Measurements from ENCODE around the gene PIK3C2A.

Gene PIK3C2A

DNA sequence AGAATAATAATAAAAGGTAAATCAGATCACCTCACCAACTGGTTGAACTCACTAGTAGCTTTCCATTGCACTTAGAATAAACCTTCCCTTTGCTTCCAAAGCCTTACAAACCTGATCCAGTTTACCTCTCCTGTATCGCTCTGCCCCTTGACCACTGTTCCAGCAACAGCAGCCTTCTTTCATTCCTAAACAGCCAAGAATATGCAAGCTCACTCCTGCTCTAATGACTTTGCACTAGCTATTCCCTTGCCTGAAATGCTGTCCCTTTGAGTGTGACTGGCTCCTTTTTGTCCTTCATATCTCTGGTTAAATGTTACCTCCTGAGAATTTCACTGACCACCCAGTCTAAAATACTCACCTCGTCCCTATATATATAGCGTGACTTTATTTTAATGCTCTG is 9.6 kb upstream of the PIK3C2A start:
- CTCF ChIA-PET = interaction anchor here (1.2 to 6.4 kb wide), 4 partner anchors 11 to 166 kb away, joined by 3 to 43 read pairs (median 4); no protein-coding TSS in a partner anchor
- POLR2A ChIA-PET = interaction anchor here (0.9 kb wide), 1 partner anchor 10 kb away, joined by 3 read pairs; the partner anchor contains the start of gene PIK3C2A
- DNase-seq (ENCODE audit: low read depth, low spot score) = no peak
- no peak overlapping the region for H3K4me3 ChIP-seq (ENCODE audit: low read depth, low read length)
- TF ChIP-seq, protein P1, sequence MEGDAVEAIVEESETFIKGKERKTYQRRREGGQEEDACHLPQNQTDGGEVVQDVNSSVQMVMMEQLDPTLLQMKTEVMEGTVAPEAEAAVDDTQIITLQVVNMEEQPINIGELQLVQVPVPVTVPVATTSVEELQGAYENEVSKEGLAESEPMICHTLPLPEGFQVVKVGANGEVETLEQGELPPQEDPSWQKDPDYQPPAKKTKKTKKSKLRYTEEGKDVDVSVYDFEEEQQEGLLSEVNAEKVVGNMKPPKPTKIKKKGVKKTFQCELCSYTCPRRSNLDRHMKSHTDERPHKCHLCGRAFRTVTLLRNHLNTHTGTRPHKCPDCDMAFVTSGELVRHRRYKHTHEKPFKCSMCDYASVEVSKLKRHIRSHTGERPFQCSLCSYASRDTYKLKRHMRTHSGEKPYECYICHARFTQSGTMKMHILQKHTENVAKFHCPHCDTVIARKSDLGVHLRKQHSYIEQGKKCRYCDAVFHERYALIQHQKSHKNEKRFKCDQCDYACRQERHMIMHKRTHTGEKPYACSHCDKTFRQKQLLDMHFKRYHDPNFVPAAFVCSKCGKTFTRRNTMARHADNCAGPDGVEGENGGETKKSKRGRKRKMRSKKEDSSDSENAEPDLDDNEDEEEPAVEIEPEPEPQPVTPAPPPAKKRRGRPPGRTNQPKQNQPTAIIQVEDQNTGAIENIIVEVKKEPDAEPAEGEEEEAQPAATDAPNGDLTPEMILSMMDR (IDR thresholded peaks at IDR 0.05; ENCODE audit: insufficient read depth, low read length, missing control alignments) = no peak

DNA sequence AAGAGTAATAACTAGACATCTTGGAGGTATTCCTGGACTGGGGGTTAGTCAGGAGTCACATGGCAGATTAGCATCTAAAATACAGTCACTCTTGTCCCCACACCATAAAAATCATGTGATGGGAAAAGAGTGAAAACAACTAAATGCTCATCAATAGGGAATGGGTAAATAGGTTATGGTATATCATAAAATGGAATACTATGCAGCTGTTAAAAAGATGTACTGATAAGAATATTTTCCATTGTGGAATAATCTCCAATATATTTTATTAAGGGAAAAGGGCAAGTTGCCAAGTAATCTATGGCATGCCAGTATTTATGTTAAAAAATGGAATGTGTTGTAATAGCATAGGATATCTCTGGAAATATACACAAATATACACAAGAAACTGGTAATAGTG is 6.6 kb upstream of the PIK3C2A start:
- no peak overlapping the region for H3K4me3 ChIP-seq (ENCODE audit: low read depth, low read length)
- ChIA-PET CTCF (interaction anchor here (1.4 to 1.9 kb wide), 2 partner anchors 15 to 314 kb away, joined by 3 to 4 read pairs; no protein-coding TSS in a partner anchor), POLR2A (no interaction called here)
- DNase-seq (ENCODE audit: low read depth, low spot score) = no peak
- TF ChIP-seq, protein P1 (IDR thresholded peaks at IDR 0.05; ENCODE audit: insufficient read depth, low read length, missing control alignments) = no peak

DNA sequence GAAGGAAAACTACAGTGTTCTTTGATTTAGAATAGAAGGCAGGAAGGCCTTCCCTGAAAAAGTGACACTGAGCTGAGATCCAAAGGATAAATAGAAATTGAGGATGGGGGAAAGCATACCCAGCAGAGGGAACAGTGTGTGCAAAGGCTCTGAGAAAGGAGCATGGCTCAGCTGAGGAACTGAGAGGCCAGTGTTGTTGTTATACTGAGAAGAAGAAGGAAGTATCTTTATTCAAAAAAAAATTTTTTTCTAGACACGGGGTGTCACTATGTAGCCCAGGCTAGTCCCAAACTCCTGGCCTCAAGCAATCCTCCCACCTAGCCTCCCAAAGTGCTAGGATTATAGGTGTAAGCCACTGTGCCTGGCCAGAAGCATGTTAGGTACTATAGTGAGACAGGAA is 3.5 kb upstream of the PIK3C2A start:
- no peak for DNase-seq (ENCODE audit: low read depth, low spot score)

GRCh38 chr11:17209939-17210245 is 2.1 kb upstream of the PIK3C2A start:
- H3K4me3 ChIP-seq (ENCODE audit: low read depth, low read length) = no peak overlapping the region
- CTCF ChIA-PET = interaction anchor here (0.7 to 2.5 kb wide), 3 partner anchors 12 to 144 kb away, joined by 3 to 13 read pairs (median 3); no protein-coding TSS in a partner anchor
- TF ChIP-seq, protein P1 (IDR thresholded peaks at IDR 0.05; ENCODE audit: insufficient read depth, low read length, missing control alignments) = no peak
- POLR2A ChIA-PET = interaction anchor here (0.7 kb wide), 1 partner anchor 11 kb away, joined by 3 read pairs; no protein-coding TSS in a partner anchor
- no peak for DNase-seq (ENCODE audit: low read depth, low spot score)

More for the DNA sequence above, 3.5 kb upstream of the PIK3C2A start:
- TF ChIP-seq, protein P1 (IDR thresholded peaks at IDR 0.05; ENCODE audit: insufficient read depth, low read length, missing control alignments) = no peak
- ChIA-PET POLR2A (no interaction called here), CTCF (interaction anchor here (1.3 to 2.7 kb wide), 3 partner anchors 10 to 143 kb away, joined by 3 to 19 read pairs (median 13); no protein-coding TSS in a partner anchor)
- H3K4me3 ChIP-seq (ENCODE audit: low read depth, low read length) = no peak overlapping the region

DNA sequence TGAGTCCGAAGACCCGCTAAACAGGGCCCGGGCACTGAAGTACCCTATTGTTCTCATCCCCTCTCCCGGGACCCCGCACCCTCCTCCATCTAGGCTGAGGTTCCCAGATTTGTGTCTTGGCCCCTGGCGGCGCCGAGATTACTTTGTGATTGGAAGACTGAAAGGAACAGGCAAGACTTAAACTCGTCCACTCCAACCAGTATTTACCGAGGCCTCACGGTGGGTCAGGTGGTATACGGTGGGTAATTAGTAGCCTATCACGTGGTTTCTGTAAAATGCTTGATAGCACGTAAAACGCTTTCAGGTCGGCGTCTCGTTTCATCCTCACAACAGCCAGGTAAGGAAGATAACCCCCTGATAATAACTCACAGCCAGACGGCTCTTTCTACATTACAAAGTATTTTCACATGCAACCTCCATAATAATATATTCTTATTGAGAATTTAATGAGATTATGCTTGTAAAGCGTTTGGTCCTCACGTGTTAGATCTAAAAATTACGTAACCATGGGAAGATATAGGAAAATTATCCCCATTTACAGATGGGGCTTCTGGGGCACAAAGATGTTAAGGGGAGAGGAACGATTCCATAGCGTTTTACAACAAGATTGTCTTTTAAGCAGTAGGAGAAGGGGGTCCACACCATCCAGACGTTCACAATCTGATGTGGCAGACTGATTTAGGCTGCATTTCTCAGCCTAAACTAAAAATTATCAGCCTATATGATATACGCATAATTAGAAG is 642 bp upstream of the PIK3C2A start:
- ChIA-PET POLR2A (interaction anchor here (0.6 to 1.9 kb wide), 6 partner anchors 9 to 145 kb away, joined by 3 to 13 read pairs (median 3); partner anchors contain the start of gene RPS13), CTCF (interaction anchor here (0.8 to 1.7 kb wide), 3 partner anchors 15 to 21 kb away, joined by 3 to 7 read pairs (median 4); no protein-coding TSS in a partner anchor)
- TF ChIP-seq, protein P1 (IDR thresholded peaks at IDR 0.05; ENCODE audit: insufficient read depth, low read length, missing control alignments) = no peak

DNA sequence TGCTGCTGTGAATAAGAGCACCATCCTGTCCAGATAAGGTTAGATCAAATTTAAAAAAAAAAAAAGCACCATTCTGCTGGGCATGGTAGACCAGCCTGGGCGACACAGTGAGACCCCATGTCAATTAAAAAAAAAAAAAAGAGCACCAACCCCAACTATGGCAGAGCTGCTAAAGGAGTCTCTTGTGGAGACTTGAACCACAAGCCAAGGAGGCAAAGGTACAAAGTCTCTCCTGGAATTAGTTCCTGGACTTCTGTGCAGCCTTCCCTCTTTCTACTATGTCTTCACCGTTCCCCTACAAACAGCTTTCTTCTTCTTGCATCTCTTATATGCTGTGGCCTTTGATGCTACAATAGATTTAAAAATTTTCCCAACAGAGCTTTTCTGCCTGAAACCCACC is 1.3 kb downstream of the PIK3C2A start:
- POLR2A ChIA-PET = interaction anchor here (1.9 kb wide), 1 partner anchor 129 kb away, joined by 13 read pairs; the partner anchor contains the start of gene RPS13

More for the DNA sequence above, 642 bp upstream of the PIK3C2A start:
- peak overlapping the region; percentile 90 for H3K4me3 ChIP-seq (ENCODE audit: low read depth, low read length)
- DNase-seq (ENCODE audit: low read depth, low spot score) = no peak

More for the DNA sequence above, 1.3 kb downstream of the PIK3C2A start:
- CTCF ChIA-PET = interaction anchor here (0.9 to 1.3 kb wide), 6 partner anchors 11 to 415 kb away, joined by 3 to 5 read pairs (median 3); no protein-coding TSS in a partner anchor
- DNase-seq (ENCODE audit: low read depth, low spot score) = no peak
- H3K4me3 ChIP-seq (ENCODE audit: low read depth, low read length) = peak overlapping the region; percentile 90
- TF ChIP-seq, protein P1 (IDR thresholded peaks at IDR 0.05; ENCODE audit: insufficient read depth, low read length, missing control alignments) = no peak

Data from AG04449 (cell line).